Left lung (tissue), 10 donors: ENCODE data around the gene LIMCH1. TPM values are rescaled to one million over a fixed set of nuclear protein-coding genes. Genes with fewer than 3 reads are reported as not detected.

Source experiments
- ATAC-seq: fragments of 200-7000 bp; cut with Tn5 transposase; one replicate; pipeline ENCODE4 v1.9.1; 2020; ENCODE audit warnings: moderate library complexity
- DNase-seq, 4 donors: peaks; one replicate each; pipeline ENCODE4 v3.0.0-alpha.2; 2013 to 2020
- H3K27ac ChIP-seq, 2 donors: fragments of 200-600 bp; sonication (generic) in 1 of 2; one replicate each; pipeline versions ENCODE4 v1.5.0 to v1.8.0; 2020 to 2021
- H3K27me3 ChIP-seq, 2 donors: fragments of 200-600 bp; sonication (generic) in 1 of 2; one replicate each; pipeline versions ENCODE4 v1.5.0 to v1.8.0; 2020 to 2021
- H3K36me3 ChIP-seq, 2 donors: fragments of 200-600 bp; sonication (generic) in 1 of 2; one replicate each; pipeline versions ENCODE4 v1.5.0 to v1.8.0; 2020 to 2021
- H3K4me1 ChIP-seq, 2 donors: fragments of 200-600 bp; one replicate each; pipeline ENCODE4 v1.8.0; 2021
- H3K4me3 ChIP-seq, 2 donors: fragments of 200-600 bp; sonication (generic) in 1 of 2; one replicate each; pipeline versions ENCODE4 v1.5.0 to v1.8.0; 2020 to 2021; ENCODE audit warnings: mild to moderate bottlenecking in 1 of 2
- H3K9me3 ChIP-seq, 2 donors: fragments of 200-600 bp; sonication (generic) in 1 of 2; one replicate each; pipeline versions ENCODE4 v1.5.0 to v1.8.0; 2020 to 2021
- CTCF ChIP-seq, 2 donors: fragments of 200-600 bp; sonication (generic) in 1 of 2; IDR thresholded peaks; one replicate each; pipeline versions ENCODE4 v1.5.0 to v1.8.0; 2021; ENCODE audit warnings: antibody characterized with exemption in 2 of 2
- intact Hi-C, 2 donors: fragments of 100-400 bp; cut with DNase I; formaldehyde crosslinking; loops; one replicate each; pipeline versions ENCODE4 v1.11.2 to v1.14.2; 2022
- polyA plus RNA-seq, 6 donors: library from polyadenylated mRNA; unstranded; fragments of 120-200 nt; gene quantifications; one replicate each; pipeline ENCODE4 v1.2.1, GENCODE V29; 2013; ENCODE audit not compliant: insufficient read length in 6 of 6
- total RNA-seq, 2 donors: library from RNA; stranded (reverse); fragmentation: NEBNext Ultra II Directional; extraction: Animal tissue kit (Norgen Biotek cat#: 25700); gene quantifications; one replicate each; pipeline ENCODE4 v1.2.1, GENCODE V29; 2021
- donor health status: DM: no; HTN: yes; CAD: no.
- donor health status: DM: no; HTN: no; CAD: no.

LIMCH1 gene
- total and polyA plus RNA-seq, 8 donors = 90.6 to 183 (median 113) TPM

GRCh38 chr4:41517121-41517520, 20.8 kb upstream of the LIMCH1 start:
- no peak overlapping the region for H3K27ac ChIP-seq
- DNase-seq (no peak), ATAC-seq (no peak)
- H3K36me3 ChIP-seq = no peaks in the 10 kb centered on the region
- peaks cover 4 to 17% of the 10 kb centered on the region in 2 donors for H3K4me1 ChIP-seq
- no peak for TF ChIP-seq CTCF (IDR thresholded peaks at IDR 0.05)
- H3K27me3 ChIP-seq = no peaks in the 10 kb centered on the region
- intact Hi-C loops = no loop called here
- H3K9me3 ChIP-seq = no peaks in the 10 kb centered on the region
- H3K4me3 ChIP-seq = no peak overlapping the region

DNA sequence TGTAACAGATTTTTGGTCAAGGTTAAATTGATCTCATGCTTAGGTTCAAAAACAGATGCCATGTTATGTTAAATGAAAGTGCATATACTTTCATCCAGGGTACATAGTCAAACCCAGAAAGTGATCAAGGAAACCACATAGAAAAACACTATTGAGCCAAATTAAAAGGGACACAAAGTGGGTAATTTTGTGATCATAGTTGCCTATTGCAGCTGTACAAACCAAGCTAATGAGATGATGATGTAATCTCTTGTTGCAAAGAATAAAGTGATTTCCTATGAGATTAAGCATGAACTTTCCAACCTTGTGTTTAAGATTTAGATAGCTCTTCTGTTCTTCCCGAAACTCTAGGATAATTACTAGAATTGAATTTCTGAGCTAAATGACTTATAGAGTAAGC, 20.2 kb upstream of the LIMCH1 start:
- DNase-seq (no peak), ATAC-seq (no peak)
- intact Hi-C loops = no loop called here

GRCh38 chr4:41524425-41524824, 13.5 kb upstream of the LIMCH1 start:
- Histone ChIP-seq H3K9me3 (no peaks in the 10 kb centered on the region), H3K27ac (no peak overlapping the region), H3K4me3 (no peak overlapping the region), H3K36me3 (no peaks in the 10 kb centered on the region), H3K27me3 (no peaks in the 10 kb centered on the region), H3K4me1 (no peaks in the 10 kb centered on the region)
- DNase-seq (no peak), ATAC-seq (no peak)
- no peak for TF ChIP-seq CTCF (IDR thresholded peaks at IDR 0.05)
- intact Hi-C loops = no loop called here

More for the DNA sequence above, 20.2 kb upstream of the LIMCH1 start:
- H3K27me3 ChIP-seq = no peaks in the 10 kb centered on the region
- no peak overlapping the region for H3K27ac ChIP-seq
- peaks cover 0 to 11% of the 10 kb centered on the region in 2 donors for H3K4me1 ChIP-seq
- TF ChIP-seq CTCF (IDR thresholded peaks at IDR 0.05) = no peak
- H3K36me3 ChIP-seq = no peaks in the 10 kb centered on the region
- no peak overlapping the region for H3K4me3 ChIP-seq
- no peaks in the 10 kb centered on the region for H3K9me3 ChIP-seq

DNA sequence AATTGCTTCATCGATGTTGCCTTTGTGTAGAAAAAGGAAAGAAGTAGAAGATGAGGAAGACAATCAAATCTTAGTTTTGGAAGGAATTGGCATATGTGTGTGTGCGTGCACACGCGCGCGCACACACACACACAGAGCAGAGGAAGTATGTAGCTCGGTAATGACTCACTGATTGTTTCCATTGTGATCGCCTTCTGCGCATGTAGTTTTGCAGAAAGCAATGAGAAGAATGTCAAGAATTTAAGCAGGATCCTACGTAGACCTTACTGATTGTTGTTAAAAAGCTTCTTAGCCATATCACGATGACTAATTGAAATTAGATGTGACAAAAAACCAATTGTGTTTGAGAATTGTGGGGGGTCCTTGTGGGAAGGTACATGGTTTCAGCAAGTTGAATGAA, 12.8 kb upstream of the LIMCH1 start:
- no peaks in the 10 kb centered on the region for H3K4me1 ChIP-seq
- no peak overlapping the region for H3K4me3 ChIP-seq
- no peak for TF ChIP-seq CTCF (IDR thresholded peaks at IDR 0.05)
- no peak overlapping the region for H3K27ac ChIP-seq
- ATAC-seq = peak; percentile 46
- no peak for DNase-seq
- no peaks in the 10 kb centered on the region for H3K27me3 ChIP-seq
- no peaks in the 10 kb centered on the region for H3K36me3 ChIP-seq
- H3K9me3 ChIP-seq = no peaks in the 10 kb centered on the region
- intact Hi-C loops = no loop called here

DNA sequence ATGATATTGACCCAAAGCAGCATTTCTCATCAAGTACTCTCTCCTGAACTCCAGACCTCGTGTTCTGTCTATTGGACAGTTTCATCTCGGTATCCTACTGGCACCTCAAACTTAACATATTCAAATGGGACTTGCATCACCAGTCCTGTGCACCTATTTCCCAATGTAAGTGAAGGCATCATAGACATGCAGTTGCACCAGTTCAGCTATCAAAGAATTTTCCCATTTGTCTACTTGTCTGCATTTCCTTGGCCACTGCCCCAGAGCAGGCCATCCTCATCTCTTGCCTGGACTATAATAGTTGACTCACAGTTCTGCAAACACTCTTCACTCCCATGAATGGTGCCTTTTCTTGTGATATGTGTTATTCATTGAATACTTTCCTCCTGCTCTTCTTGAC, 11.3 kb upstream of the LIMCH1 start:
- peak; percentile 49 for ATAC-seq

More for the DNA sequence above, 11.3 kb upstream of the LIMCH1 start:
- Histone ChIP-seq H3K27me3 (no peaks in the 10 kb centered on the region), H3K4me3 (no peak overlapping the region), H3K9me3 (no peaks in the 10 kb centered on the region), H3K36me3 (no peaks in the 10 kb centered on the region), H3K4me1 (no peaks in the 10 kb centered on the region), H3K27ac (no peak overlapping the region)
- intact Hi-C loops = no loop called here
- no peak for DNase-seq
- no peak for TF ChIP-seq CTCF (IDR thresholded peaks at IDR 0.05)
